ENCODE data around the gene PIGU.
A peak's percentile ranks its signal among the peaks of the same experiment; 100 is the strongest.
"Not testable (repeated sequence)": the region's sequence is repeated elsewhere in the genome, so short reads cannot be mapped to it uniquely, and the experiment has no call there.

PIGU gene

DNA sequence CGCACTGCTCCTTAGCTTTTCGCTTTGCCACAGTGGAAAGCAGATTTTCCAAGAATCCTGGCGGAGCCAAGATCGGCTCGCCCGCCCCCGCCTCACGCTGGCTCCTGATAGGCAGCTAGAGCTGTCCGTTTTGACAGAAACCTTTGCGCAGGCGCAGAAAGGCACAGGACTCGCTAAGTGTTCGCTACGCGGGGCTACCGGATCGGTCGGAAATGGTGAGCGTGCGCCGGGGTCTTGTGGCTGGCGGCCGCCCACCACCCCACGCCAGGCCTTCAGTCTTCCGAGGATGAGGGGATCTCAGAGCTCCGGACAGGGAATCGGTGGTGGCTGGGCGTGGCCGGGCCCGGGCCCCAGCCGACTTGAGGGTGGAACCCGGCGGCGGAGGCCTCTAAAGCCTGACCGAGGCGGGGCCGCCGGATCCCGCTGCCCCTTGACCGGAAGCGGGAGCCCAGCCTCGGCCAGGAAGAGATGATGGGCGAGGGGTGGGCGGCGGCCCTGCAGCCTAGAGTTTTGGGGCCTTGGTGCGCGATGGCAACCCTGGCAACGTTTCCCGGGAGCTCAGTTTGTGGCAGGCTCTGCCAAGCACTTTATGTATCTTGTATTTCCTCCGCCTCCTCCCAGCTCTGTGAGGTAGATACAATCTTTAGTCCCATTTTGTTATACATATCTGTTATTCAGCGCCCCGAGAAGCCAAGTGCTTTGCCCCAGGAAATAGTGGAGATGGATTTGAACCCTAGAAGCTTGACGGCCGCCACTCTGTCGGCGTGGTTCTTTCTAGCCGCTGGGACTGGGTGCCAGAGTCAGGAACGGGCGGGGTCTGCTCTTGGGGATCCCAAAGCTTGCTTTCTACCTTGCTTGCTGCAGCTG lies 160.4 kb downstream of the PIGU start, which contains the start of gene DYNLRB1:
TSS of gene DYNLRB1 (plus strand) at position 176 of the 867 bp plus-strand sequence. CDS start at position 213, 37 bp downstream.
- DNase-seq: peak; percentile 79 to 99 (median 94)

DNA sequence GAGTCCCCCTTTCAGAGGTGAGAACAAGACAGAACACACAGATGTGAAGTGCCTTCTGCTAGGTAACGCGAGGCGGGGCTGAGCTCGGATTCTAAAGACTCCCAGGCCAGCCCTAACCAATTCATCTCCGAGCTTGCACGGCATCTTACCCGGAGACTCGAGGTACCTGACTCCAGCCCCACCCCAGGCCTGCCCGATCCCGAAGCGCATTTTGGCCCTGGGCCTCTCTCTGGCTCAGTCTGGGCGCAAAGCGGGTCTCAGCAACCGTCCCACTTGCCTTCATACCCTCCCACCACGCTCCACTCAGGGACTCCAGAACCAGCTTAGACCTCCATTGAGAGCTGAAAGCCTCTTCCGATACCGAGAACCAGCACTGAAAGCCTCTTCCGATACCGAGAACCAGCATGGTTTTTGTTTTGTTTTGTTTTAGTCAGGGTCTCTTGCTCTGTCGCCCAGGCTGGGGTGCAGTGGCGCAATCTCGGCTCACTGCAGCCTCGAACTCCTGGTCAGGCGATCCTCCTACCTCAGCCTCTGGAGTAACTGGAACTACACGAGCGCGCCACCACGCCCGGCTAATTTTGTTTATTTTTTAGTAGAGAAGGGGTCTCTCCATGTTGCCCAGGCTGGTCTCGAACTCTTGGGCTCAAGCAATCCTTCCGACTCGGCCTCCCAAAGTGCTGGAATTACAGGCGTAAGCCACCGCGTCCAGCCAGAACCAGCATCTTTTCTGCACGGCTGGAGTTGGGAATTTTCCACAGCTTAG lies 161.2 kb downstream of the PIGU start:
- DNase-seq: peak in 43 of 58 donors; percentile 19 to 69 (median 45)

DNA sequence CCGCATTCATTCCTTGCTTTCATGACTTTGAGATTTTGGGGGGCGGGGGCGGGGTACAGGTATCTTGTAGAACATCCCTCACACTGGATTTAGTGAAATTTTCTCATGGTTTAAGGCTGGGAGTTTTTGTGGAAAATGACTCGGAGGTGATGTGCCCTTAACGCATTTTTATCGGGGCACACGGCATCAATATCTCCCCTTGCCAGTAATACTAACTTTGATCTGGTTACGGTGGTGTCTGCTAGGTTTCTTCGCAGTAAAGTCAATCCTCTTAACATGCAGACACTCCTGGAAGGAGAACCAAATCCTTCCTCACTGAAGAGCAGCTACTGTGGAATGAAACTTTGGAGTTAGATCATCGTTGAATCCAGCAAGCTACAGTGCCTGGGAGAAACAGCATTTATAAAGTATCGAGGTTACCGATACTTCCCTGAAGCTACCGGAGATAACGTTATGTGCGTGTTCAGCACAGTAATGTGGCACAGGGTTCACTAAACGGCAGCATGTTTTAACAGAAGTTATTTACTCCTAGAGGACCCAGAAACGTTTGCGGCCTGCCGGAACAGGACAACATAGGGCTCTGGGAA lies 161.9 kb downstream of the PIGU start:
- DNase-seq: no peak

DNA sequence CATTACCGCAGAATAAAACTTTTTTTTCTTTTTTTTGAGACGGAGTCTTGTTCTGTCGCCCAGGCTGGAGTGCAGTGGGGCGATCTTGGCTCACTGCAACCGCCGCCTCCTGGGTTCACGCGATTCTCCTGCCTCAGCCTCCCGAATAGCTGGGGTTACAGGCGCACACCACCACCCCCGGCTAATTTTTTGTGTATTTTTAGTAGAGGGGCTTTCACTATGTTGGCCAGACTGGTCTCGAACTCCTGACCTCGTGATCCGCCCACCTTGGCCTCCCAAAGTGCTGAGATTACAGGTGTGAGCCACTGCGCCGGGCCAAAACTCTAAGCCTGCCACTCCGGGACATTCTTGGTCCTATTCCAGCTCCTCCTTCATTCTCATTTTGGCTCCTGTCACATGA lies 162.9 kb downstream of the PIGU start:
- DNase-seq: not testable (repeated sequence)

DNA sequence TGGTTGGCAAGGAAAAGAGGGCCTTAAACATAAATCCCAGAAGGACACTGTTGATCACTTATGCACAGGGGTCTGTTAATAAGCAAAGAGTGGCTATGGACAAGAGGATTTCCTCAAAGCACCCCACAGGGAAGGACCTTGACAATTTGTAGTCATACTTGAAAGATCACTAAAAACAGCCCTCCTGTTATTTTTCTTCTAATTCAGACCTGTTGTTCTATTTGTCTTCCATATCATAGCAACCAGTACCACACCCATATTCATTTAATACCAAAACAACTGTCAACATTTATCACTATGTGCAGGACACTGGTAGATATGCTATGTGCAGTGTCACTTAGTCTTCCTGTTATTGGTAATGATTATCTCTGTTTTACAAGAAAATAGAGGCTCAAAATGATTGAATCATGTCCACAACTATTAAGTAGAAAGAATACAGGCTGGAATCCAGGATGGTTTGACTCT lies 163.9 kb downstream of the PIGU start:
- no peak for DNase-seq

DNA sequence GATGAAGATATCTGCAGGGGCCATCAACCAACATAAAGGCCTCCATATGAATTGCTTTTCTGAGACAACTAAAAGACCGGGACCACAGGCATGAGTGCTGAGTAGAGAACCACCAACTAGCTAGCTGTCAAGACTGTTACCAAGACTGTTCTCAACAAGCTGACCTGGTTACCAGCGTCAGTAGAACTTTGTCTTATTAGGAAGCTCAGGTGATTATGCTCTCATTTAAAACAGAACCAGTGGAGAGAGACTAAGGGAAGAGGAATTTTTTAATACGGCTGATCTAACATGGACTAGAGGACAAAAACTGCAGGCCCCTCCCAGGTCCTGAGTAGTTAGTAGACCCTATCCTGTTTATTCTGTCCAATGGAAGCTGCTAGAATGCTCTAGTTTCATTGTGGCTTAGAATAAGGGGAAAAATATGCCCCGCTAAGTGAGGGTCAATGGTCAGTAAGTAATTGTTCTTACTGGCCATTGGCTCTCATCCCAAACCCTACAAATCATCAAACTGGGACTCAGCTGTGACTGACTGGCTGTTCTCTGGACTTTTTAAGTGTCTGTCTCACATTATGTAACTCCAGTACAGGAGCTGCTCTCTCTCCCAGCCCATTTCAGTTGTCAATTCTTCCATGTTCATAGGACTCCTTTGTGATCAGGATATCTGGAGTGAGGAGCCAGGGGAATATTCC lies 164.5 kb downstream of the PIGU start:
- peak in 2 of 58 donors; percentile 36 to 41 for DNase-seq

DNA sequence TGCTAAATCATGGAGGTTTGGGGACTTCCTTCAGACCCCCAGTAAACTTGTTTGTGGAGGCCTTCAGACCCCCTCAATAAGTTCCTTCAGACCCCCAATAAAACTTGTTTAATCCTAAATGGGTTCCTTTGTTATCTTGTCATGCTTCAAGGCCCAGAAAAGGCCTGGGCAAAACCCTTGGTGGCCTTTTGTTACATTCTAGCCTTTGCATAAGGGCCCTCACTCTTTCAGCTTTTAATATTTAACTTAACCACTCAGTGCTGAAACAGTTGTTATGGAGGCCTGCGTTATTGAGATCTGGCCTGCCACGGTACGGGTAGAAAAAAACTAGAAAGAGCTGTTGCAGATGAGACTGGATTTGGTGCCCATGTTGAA lies 165.0 kb downstream of the PIGU start:
- DNase-seq: no peak

DNA sequence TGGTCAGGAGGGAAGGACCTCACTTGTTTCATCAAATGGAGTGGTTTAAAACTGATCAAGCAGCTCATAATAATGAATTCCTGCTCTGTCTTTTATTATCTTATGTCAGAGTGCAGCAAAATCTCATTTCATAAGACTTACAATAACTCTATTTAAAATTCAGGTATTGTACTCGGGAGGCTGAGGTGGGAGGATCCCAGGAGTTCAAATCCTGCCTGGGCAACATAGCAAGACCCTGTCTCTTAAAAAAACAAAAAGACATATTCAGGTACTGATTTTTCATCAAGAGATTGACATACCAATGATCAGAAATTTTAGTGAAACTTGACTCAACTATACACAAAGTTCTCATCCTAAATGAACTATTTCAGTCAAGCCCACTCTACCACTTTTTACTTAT lies 166.3 kb downstream of the PIGU start:
- no peak for DNase-seq

Measured in anterior cingulate cortex (tissue), 58 donors.